WTC11 (cell line): Measurements from ENCODE around the gene PDE11A. TPM values are rescaled to one million over a fixed set of nuclear protein-coding genes. Genes with fewer than 3 reads are reported as not detected.

Experiments used
- ATAC-seq: fragments of 200-7000 bp; cut with Tn5 transposase; 2 replicates; pipeline ENCODE4 v1.10.0; 2021; ENCODE audit warnings: mild to moderate bottlenecking, moderate library complexity
- CTCF ChIA-PET: fragments of 300-600 bp; sonication (Branson Sonifier 250); formaldehyde crosslinking; loops from one replicate; lab custom pipeline; 2021; ENCODE audit warnings: antibody characterized with exemption; lab: Charles Lee
- POLR2A ChIA-PET: fragments of 350-600 bp; sonication (Branson Sonifier 250); formaldehyde crosslinking; loops from one replicate; lab custom pipeline; 2021; ENCODE audit warnings: antibody characterized with exemption; lab: Charles Lee
- DNase-seq: peaks from one replicate; pipeline ENCODE4 v3.0.0; 2021; ENCODE audit warnings: low spot score
- H3K27ac Mint-ChIP-seq: 2 replicates; pipeline ENCODE4 v1.8.0; 2021; ENCODE audit warnings: mixed read lengths
- H3K27me3 Mint-ChIP-seq: 2 replicates; pipeline ENCODE4 v1.8.0; 2021; ENCODE audit warnings: low read depth, mild to moderate bottlenecking, moderate library complexity, mixed read lengths
- H3K36me3 Mint-ChIP-seq: 2 replicates; pipeline ENCODE4 v1.8.0; 2021; ENCODE audit warnings: mixed read lengths
- H3K4me1 Mint-ChIP-seq: 2 replicates; pipeline ENCODE4 v1.8.0; 2022; ENCODE audit warnings: mixed read lengths
- H3K4me3 Mint-ChIP-seq: 2 replicates; pipeline ENCODE4 v1.8.0; 2021; ENCODE audit warnings: mild to moderate bottlenecking, moderate library complexity, mixed read lengths
- H3K9me3 Mint-ChIP-seq: 2 replicates; pipeline ENCODE4 v1.8.0; 2021; ENCODE audit warnings: mixed read lengths
- EMX1 ChIP-seq: fragments of 250-450 bp; sonication (Bioruptor Pico); IDR thresholded peaks from 2 replicates; pipeline ENCODE4 v1.8.0; 2021; ENCODE audit warnings: mild to moderate bottlenecking
- FOXJ3 ChIP-seq: sonication (generic); formaldehyde crosslinking; IDR thresholded peaks from 2 replicates; pipeline ENCODE4 v1.9.0; 2021; ENCODE audit warnings: missing genetic modification reagents, mild to moderate bottlenecking, borderline replicate concordance
- GRHL2 ChIP-seq: fragments of 250-450 bp; sonication (Bioruptor Pico); IDR thresholded peaks from 2 replicates; pipeline ENCODE4 v1.8.0; 2022; ENCODE audit warnings: mild to moderate bottlenecking, moderate library complexity; ENCODE audit not compliant: insufficient replicate concordance, severe bottlenecking
- KAT7 ChIP-seq: sonication (generic); formaldehyde crosslinking; IDR thresholded peaks from 2 replicates; pipeline ENCODE4 v1.8.1; 2023; ENCODE audit warnings: missing genetic modification reagents, mild to moderate bottlenecking, borderline replicate concordance
- NFATC4 ChIP-seq: fragments of 250-450 bp; sonication (Bioruptor Pico); IDR thresholded peaks from 2 replicates; pipeline ENCODE4 v1.9.0; 2021; ENCODE audit warnings: mild to moderate bottlenecking
- RORB ChIP-seq: fragments of 250-450 bp; sonication (Bioruptor Pico); IDR thresholded peaks from 2 replicates; pipeline ENCODE4 v1.9.0; 2021; ENCODE audit warnings: mild to moderate bottlenecking
- TP53 ChIP-seq: sonication (generic); formaldehyde crosslinking; IDR thresholded peaks from 2 replicates; pipeline ENCODE4 v1.8.1; 2023; ENCODE audit warnings: mild to moderate bottlenecking, missing genetic modification reagents
- ZNF138 ChIP-seq: sonication (generic); formaldehyde crosslinking; conservative IDR thresholded peaks from 2 replicates; pipeline ENCODE4 v1.8.1; 2022; ENCODE audit warnings: mild to moderate bottlenecking, moderate library complexity, missing genetic modification reagents
- total RNA-seq: library from RNA; stranded (reverse); gene quantifications from 3 replicates; pipeline ENCODE4 v1.2.3, GENCODE V29; 2021
- TF ChIP-seq, protein P1 (sequence below): sonication (generic); formaldehyde crosslinking; conservative IDR thresholded peaks from 2 replicates; pipeline ENCODE4 v1.8.1; 2023; ENCODE audit warnings: mild to moderate bottlenecking, low read depth, missing genetic modification reagents, moderate library complexity
- TF ChIP-seq, protein P2 (sequence below): fragments of 250-450 bp; sonication (Bioruptor Pico); IDR thresholded peaks from 2 replicates; pipeline ENCODE4 v1.8.0; 2021; ENCODE audit warnings: mild to moderate bottlenecking
- TF ChIP-seq, protein P3 (sequence below): sonication (generic); formaldehyde crosslinking; IDR thresholded peaks from 2 replicates; pipeline ENCODE4 v1.8.1; 2023; ENCODE audit warnings: mild to moderate bottlenecking, missing genetic modification reagents
- TF ChIP-seq, protein P4 (sequence below): fragments of 250-450 bp; sonication (Bioruptor Pico); IDR thresholded peaks from 2 replicates; pipeline ENCODE4 v1.9.0; 2021; ENCODE audit warnings: mild to moderate bottlenecking
- TF ChIP-seq, protein P5 (sequence below): fragments of 250-450 bp; sonication (Bioruptor Pico); IDR thresholded peaks from 2 replicates; pipeline ENCODE4 v1.9.0; 2021; ENCODE audit warnings: mild to moderate bottlenecking, borderline replicate concordance
- TF ChIP-seq, protein P6 (sequence below): sonication (generic); formaldehyde crosslinking; IDR thresholded peaks from 2 replicates; pipeline ENCODE4 v1.8.0; 2023; ENCODE audit warnings: missing genetic modification reagents
- TF ChIP-seq, protein P7 (sequence below): sonication (generic); formaldehyde crosslinking; IDR thresholded peaks from 2 replicates; pipeline ENCODE4 v1.8.0; 2022; ENCODE audit warnings: mild to moderate bottlenecking, missing genetic modification reagents
- TF ChIP-seq, protein P8 (sequence below): sonication (generic); formaldehyde crosslinking; conservative IDR thresholded peaks from 2 replicates; pipeline ENCODE4 v1.8.1; 2022; ENCODE audit warnings: mild to moderate bottlenecking, missing genetic modification reagents

The PDE11A gene
- total RNA-seq, 1 experiment from 2014 or later = 0.13 TPM

DNA sequence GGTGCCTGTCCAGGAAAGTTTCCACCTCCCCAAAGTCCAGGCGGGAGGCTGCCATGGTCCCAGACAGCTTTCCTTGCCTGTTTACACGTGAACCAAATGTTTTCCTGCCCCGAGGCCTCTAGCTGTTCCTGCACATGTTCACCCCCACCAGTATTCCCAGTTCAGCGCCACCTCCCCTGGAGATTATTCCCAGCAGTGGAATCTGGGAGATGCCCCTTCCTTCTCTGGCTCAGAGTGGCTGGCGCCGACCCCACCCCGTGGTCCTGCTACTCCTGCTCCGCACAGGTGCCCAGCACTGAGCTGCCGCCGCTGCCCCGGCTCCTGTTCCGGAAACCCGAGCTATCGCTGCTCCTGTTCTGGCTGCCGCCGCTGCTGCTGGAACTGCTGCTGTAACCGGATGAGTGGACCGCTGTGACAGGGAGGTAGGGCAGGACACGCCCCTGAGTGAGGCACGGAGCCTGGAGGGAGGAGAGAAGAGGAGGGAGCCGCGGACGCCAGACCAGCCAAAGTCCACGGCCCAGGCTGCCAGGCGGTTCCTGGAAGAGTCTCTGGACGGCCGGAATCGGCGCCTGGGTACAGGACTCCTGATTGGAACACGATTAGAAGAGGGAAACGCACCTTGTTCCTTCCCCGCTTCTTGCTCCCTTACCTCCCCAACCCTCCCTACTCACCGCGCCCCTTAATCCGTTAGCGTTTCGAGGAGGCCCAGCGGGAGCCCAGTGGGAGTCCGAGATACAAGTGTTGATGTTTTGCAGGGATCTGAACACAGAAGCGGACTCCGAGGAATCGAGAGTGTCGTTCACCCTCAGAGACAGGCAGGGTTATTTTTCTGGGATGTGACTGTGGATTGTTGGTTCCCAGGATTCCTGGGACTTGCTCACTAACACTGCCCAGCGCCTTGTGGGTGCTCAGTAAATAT, at the start of gene PDE11A (continued):
- TF ChIP-seq, protein P1, sequence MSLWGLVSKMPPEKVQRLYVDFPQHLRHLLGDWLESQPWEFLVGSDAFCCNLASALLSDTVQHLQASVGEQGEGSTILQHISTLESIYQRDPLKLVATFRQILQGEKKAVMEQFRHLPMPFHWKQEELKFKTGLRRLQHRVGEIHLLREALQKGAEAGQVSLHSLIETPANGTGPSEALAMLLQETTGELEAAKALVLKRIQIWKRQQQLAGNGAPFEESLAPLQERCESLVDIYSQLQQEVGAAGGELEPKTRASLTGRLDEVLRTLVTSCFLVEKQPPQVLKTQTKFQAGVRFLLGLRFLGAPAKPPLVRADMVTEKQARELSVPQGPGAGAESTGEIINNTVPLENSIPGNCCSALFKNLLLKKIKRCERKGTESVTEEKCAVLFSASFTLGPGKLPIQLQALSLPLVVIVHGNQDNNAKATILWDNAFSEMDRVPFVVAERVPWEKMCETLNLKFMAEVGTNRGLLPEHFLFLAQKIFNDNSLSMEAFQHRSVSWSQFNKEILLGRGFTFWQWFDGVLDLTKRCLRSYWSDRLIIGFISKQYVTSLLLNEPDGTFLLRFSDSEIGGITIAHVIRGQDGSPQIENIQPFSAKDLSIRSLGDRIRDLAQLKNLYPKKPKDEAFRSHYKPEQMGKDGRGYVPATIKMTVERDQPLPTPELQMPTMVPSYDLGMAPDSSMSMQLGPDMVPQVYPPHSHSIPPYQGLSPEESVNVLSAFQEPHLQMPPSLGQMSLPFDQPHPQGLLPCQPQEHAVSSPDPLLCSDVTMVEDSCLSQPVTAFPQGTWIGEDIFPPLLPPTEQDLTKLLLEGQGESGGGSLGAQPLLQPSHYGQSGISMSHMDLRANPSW (CRISPR knock-in tag) = no peak
- TF ChIP-seq GRHL2 (CRISPR knock-in tag) (no peak), FOXJ3 (no peak)
- TF ChIP-seq, protein P2, sequence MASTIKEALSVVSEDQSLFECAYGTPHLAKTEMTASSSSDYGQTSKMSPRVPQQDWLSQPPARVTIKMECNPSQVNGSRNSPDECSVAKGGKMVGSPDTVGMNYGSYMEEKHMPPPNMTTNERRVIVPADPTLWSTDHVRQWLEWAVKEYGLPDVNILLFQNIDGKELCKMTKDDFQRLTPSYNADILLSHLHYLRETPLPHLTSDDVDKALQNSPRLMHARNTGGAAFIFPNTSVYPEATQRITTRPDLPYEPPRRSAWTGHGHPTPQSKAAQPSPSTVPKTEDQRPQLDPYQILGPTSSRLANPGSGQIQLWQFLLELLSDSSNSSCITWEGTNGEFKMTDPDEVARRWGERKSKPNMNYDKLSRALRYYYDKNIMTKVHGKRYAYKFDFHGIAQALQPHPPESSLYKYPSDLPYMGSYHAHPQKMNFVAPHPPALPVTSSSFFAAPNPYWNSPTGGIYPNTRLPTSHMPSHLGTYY (CRISPR knock-in tag) = peak; percentile 65; the same call in 1 of the 2 replicates
- TF ChIP-seq, all 79 proteins: peak for 14

DNA sequence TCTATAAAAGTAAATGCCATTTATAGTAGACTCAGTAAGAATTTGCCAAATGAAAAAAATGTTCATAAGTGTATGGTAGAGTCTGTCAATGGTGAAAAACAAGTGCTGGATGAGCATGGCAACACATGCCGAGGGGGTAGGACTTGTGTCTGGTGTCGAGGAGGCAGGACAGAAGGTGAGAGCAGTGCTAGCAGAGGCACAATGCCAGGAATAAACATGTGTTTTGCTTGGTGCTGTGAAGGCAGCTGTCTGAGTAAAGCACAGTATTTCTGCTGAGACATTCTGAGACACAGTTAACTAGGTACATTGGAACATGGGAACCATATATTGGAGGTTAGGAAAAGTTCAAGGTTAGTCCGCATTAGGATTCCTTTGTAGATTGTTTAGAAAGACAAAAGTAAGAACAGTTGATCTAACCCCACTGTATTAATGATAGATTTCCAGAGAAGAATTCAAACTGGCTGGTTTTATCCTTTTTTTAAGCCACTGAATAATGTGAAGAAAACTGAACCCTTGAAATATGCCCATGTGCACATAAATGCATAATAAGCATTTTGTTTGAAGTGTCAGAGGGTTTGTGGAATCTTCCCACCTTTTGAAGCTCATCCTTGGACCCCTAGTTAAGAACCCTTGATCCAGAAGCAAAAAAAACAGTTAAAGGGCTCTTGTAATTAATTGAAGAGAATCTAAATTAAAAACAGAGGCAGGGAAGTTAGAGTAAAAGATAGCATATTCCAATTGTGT, 46.8 kb upstream of the PDE11A start:
- no peaks in the 10 kb centered on the region for H3K27me3 Mint-ChIP-seq
- H3K4me3 Mint-ChIP-seq = no peak overlapping the region
- ChIA-PET CTCF (interaction anchor here (1.4 kb wide), 1 partner anchor 296 kb away, joined by 4 read pairs; no protein-coding TSS in a partner anchor), POLR2A (no interaction called here)
- TF ChIP-seq, protein P3, sequence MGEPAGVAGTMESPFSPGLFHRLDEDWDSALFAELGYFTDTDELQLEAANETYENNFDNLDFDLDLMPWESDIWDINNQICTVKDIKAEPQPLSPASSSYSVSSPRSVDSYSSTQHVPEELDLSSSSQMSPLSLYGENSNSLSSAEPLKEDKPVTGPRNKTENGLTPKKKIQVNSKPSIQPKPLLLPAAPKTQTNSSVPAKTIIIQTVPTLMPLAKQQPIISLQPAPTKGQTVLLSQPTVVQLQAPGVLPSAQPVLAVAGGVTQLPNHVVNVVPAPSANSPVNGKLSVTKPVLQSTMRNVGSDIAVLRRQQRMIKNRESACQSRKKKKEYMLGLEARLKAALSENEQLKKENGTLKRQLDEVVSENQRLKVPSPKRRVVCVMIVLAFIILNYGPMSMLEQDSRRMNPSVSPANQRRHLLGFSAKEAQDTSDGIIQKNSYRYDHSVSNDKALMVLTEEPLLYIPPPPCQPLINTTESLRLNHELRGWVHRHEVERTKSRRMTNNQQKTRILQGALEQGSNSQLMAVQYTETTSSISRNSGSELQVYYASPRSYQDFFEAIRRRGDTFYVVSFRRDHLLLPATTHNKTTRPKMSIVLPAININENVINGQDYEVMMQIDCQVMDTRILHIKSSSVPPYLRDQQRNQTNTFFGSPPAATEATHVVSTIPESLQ (CRISPR knock-in tag) = no peak
- no peak for TF ChIP-seq RORB (CRISPR knock-in tag)
- no peak for ATAC-seq
- H3K4me1 Mint-ChIP-seq = no peaks in the 10 kb centered on the region
- peaks cover 5% of the 10 kb centered on the region; the same call in 1 of the 2 replicates for H3K36me3 Mint-ChIP-seq
- no peaks in the 10 kb centered on the region for H3K9me3 Mint-ChIP-seq
- H3K27ac Mint-ChIP-seq = no peak overlapping the region
- DNase-seq = no peak

DNA sequence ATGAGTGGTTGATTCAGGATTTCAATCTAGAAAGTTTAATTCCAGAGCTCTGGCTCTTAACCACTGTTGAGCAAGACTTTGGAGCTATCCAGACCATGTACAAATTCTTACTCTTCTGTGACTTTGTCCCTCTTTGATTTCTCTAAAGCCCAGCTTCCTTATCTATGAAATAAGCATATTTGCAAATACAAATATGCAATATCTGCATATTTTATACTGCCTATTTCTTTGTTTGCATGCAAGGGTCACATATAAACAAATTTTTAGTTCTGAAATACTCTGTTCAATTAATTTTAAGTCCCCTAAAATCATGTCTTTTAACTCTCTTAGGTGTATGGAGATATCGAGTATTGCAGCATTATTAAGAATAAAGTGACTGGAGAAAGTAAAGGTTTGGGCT, 45.1 kb upstream of the PDE11A start:
- Mint-ChIP-seq H3K27me3 (no peaks in the 10 kb centered on the region), H3K4me3 (no peak overlapping the region)
- TF ChIP-seq, protein P4, sequence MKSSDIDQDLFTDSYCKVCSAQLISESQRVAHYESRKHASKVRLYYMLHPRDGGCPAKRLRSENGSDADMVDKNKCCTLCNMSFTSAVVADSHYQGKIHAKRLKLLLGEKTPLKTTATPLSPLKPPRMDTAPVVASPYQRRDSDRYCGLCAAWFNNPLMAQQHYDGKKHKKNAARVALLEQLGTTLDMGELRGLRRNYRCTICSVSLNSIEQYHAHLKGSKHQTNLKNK (CRISPR knock-in tag) = no peak
- no peak for TF ChIP-seq KAT7 (CRISPR knock-in tag)
- TF ChIP-seq, protein P5, sequence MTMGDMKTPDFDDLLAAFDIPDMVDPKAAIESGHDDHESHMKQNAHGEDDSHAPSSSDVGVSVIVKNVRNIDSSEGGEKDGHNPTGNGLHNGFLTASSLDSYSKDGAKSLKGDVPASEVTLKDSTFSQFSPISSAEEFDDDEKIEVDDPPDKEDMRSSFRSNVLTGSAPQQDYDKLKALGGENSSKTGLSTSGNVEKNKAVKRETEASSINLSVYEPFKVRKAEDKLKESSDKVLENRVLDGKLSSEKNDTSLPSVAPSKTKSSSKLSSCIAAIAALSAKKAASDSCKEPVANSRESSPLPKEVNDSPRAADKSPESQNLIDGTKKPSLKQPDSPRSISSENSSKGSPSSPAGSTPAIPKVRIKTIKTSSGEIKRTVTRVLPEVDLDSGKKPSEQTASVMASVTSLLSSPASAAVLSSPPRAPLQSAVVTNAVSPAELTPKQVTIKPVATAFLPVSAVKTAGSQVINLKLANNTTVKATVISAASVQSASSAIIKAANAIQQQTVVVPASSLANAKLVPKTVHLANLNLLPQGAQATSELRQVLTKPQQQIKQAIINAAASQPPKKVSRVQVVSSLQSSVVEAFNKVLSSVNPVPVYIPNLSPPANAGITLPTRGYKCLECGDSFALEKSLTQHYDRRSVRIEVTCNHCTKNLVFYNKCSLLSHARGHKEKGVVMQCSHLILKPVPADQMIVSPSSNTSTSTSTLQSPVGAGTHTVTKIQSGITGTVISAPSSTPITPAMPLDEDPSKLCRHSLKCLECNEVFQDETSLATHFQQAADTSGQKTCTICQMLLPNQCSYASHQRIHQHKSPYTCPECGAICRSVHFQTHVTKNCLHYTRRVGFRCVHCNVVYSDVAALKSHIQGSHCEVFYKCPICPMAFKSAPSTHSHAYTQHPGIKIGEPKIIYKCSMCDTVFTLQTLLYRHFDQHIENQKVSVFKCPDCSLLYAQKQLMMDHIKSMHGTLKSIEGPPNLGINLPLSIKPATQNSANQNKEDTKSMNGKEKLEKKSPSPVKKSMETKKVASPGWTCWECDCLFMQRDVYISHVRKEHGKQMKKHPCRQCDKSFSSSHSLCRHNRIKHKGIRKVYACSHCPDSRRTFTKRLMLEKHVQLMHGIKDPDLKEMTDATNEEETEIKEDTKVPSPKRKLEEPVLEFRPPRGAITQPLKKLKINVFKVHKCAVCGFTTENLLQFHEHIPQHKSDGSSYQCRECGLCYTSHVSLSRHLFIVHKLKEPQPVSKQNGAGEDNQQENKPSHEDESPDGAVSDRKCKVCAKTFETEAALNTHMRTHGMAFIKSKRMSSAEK (CRISPR knock-in tag) = no peak
- TF ChIP-seq, protein P6, sequence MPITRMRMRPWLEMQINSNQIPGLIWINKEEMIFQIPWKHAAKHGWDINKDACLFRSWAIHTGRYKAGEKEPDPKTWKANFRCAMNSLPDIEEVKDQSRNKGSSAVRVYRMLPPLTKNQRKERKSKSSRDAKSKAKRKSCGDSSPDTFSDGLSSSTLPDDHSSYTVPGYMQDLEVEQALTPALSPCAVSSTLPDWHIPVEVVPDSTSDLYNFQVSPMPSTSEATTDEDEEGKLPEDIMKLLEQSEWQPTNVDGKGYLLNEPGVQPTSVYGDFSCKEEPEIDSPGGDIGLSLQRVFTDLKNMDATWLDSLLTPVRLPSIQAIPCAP (CRISPR knock-in tag) = no peak
- TF ChIP-seq, protein P7, sequence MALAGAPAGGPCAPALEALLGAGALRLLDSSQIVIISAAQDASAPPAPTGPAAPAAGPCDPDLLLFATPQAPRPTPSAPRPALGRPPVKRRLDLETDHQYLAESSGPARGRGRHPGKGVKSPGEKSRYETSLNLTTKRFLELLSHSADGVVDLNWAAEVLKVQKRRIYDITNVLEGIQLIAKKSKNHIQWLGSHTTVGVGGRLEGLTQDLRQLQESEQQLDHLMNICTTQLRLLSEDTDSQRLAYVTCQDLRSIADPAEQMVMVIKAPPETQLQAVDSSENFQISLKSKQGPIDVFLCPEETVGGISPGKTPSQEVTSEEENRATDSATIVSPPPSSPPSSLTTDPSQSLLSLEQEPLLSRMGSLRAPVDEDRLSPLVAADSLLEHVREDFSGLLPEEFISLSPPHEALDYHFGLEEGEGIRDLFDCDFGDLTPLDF (CRISPR knock-in tag) = no peak
- TF ChIP-seq, protein P8, sequence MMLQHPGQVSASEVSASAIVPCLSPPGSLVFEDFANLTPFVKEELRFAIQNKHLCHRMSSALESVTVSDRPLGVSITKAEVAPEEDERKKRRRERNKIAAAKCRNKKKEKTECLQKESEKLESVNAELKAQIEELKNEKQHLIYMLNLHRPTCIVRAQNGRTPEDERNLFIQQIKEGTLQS (CRISPR knock-in tag) = no peak
- TF ChIP-seq EMX1 (CRISPR knock-in tag) = no peak
- no peak for TF ChIP-seq TP53 (CRISPR knock-in tag)
- no peak for TF ChIP-seq GRHL2 (CRISPR knock-in tag)
- TF ChIP-seq RORB (CRISPR knock-in tag) = no peak
- TF ChIP-seq ZNF138 = no peak
- no peak for TF ChIP-seq NFATC4 (CRISPR knock-in tag)
- TF ChIP-seq, all 79 proteins: peak for 0
- Mint-ChIP-seq H3K27ac (no peak overlapping the region), H3K9me3 (no peaks in the 10 kb centered on the region), H3K36me3 (peaks cover 4% of the 10 kb centered on the region; the same call in 1 of the 2 replicates), H3K4me1 (peaks cover 8% of the 10 kb centered on the region; the same call in 1 of the 2 replicates)
- ATAC-seq = no peak
- ChIA-PET POLR2A (interaction anchor here (0.7 kb wide), 1 partner anchor 333 kb away, joined by 4 read pairs; the partner anchor contains the start of genes PJVK and PRKRA), CTCF (interaction anchor here (0.8 kb wide), 1 partner anchor 14 kb away, joined by 3 read pairs; no protein-coding TSS in a partner anchor)
- DNase-seq = no peak
